Neural cell (in vitro differentiated cells): Measurements from ENCODE around the gene RPS6KA2.

Experiments used
- CTCF ChIP-seq: fragments of 450-650 bp; IDR thresholded peaks from 2 replicates; pipeline ENCODE4 v1.5.1; 2014; ENCODE audit warnings: antibody characterized with exemption, mild to moderate bottlenecking, moderate library complexity; ENCODE audit not compliant: poor library complexity, severe bottlenecking
- EZH2 ChIP-seq: fragments of 200-600, 300-800 bp; shearing (Covaris generic), sonication (generic); IDR thresholded peaks from 2 replicates; pipeline ENCODE4 v1.6.1; 2014; ENCODE audit warnings: antibody characterized with exemption, low read length, borderline replicate concordance, mild to moderate bottlenecking; ENCODE audit not compliant: insufficient read depth, poor library complexity, severe bottlenecking
- POLR2AphosphoS5 ChIP-seq: IDR thresholded peaks from 2 replicates; pipeline ENCODE4 v1.6.1; 2012
- RAD21 ChIP-seq: fragments of 450-650 bp; conservative IDR thresholded peaks from 2 replicates; pipeline ENCODE4 v1.6.1; 2014; ENCODE audit warnings: antibody characterized with exemption, mild to moderate bottlenecking, moderate library complexity
- TAF1 ChIP-seq: IDR thresholded peaks from 2 replicates; pipeline ENCODE4 v1.6.1; 2012; ENCODE audit warnings: low read depth

GRCh38 chr6:166499350-166500163, 127.5 kb downstream of the RPS6KA2 start:
- TF ChIP-seq CTCF: no peak
- no peak for TF ChIP-seq EZH2
- TF ChIP-seq TAF1: no peak
- no peak for TF ChIP-seq RAD21
- TF ChIP-seq POLR2AphosphoS5: no peak
